Bronchial epithelial cell (primary cell): ENCODE data around the gene ZMYND8. TPM values are rescaled to one million over a fixed set of nuclear protein-coding genes. Genes with fewer than 3 reads are reported as not detected.

Experiments used
- DNase-seq: peaks from one replicate; pipeline ENCODE4 v3.0.0-alpha.2; 2010; ENCODE audit warnings: low read depth
- FAIRE-seq: peaks from 2 replicates; lab custom pipeline; 2011; peaks lifted over from hg19 to GRCh38; lab: Jason Lieb, UNC
- H3K27me3 ChIP-seq: 2 replicates; pipeline ENCODE4 v1.5.1; 2011; ENCODE audit warnings: low read length; ENCODE audit not compliant: control insufficient read depth, insufficient read depth
- H3K36me3 ChIP-seq: 2 replicates; pipeline ENCODE4 v1.5.1; 2011; ENCODE audit warnings: low read length; ENCODE audit not compliant: control insufficient read depth, insufficient read depth
- H3K4me3 ChIP-seq: 2 replicates; pipeline ENCODE4 v1.5.1; 2011; ENCODE audit warnings: mild to moderate bottlenecking, low read depth, low read length, control low read depth
- CTCF ChIP-seq: IDR thresholded peaks from 2 replicates; pipeline ENCODE4 v1.5.1; 2011; ENCODE audit warnings: mild to moderate bottlenecking, moderate library complexity, low read length, control low read depth, inconsistent platforms; ENCODE audit not compliant: insufficient read depth, severe bottlenecking
- total RNA-seq: library from RNA; depleted of rRNA; stranded (reverse); fragments of >200 nt; gene quantifications from 2 replicates; pipeline ENCODE4 v1.2.1, GENCODE V29; 2014

Gene ZMYND8
- total RNA-seq, 1 donor from 2014 or later = 13.4 TPM

- no peak for DNase-seq
- no peak for TF ChIP-seq CTCF
- no peaks in the 10 kb centered on the region for H3K27me3 ChIP-seq
- FAIRE-seq = no peak
- H3K4me3 ChIP-seq = no peak overlapping the region
- peaks cover 13% of the 10 kb centered on the region for H3K36me3 ChIP-seq
Measured at GRCh38 chr20:47347661-47348435, 8.7 kb downstream of the ZMYND8 start.

- DNase-seq (no peak), FAIRE-seq (no peak)
- Histone ChIP-seq H3K27me3 (no peaks in the 10 kb centered on the region), H3K4me3 (no peak overlapping the region), H3K36me3 (peaks cover 13% of the 10 kb centered on the region)
- no peak for TF ChIP-seq CTCF
Measured at GRCh38 chr20:47346172-47346571, 10.3 kb downstream of the ZMYND8 start.

GRCh38 chr20:47345214-47345613 lies 11.3 kb downstream of the ZMYND8 start:
- peaks cover 13% of the 10 kb centered on the region for H3K36me3 ChIP-seq
- H3K4me3 ChIP-seq = no peak overlapping the region
- DNase-seq (no peak), FAIRE-seq (no peak)
- no peaks in the 10 kb centered on the region for H3K27me3 ChIP-seq
- TF ChIP-seq CTCF = no peak

GRCh38 chr20:47343007-47343472 lies 13.5 kb downstream of the ZMYND8 start:
- TF ChIP-seq CTCF = no peak
- FAIRE-seq (no peak), DNase-seq (no peak)
- Histone ChIP-seq H3K36me3 (peaks cover 18% of the 10 kb centered on the region), H3K27me3 (no peaks in the 10 kb centered on the region), H3K4me3 (no peak overlapping the region)

- no peak for TF ChIP-seq CTCF
- no peak for FAIRE-seq
- peaks cover 8% of the 10 kb centered on the region for H3K36me3 ChIP-seq
Measured at GRCh38 chr20:47338131-47338628, 18.3 kb downstream of the ZMYND8 start.

More at GRCh38 chr20:47338131-47338628, 18.3 kb downstream of the ZMYND8 start:
- no peaks in the 10 kb centered on the region for H3K27me3 ChIP-seq
- no peak for DNase-seq
- no peak overlapping the region for H3K4me3 ChIP-seq
